Measurements from ENCODE around the gene AHRR. TPM values are rescaled to one million over a fixed set of nuclear protein-coding genes. Genes with fewer than 3 reads are reported as not detected.

AHRR gene
- total RNA-seq, 1 donor from 2014 or later: 6.1 TPM

DNA sequence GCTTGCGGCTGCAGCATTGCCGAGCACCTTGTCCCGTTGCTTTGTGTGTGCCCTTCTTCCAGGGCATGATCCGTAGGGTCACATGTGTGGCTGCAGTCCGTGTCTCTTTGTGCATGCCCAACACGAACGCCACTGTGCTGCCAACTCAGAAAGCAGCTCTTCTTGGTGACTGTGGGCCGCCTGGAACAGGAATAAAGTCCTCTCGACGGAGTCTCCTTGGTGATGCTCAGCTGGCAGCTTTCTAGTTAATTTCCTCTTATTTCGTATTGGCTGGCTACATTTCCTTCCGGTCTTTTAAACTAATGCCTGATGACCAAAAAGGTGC lies 127.2 kb downstream of the AHRR start:
- Mint-ChIP-seq H3K4me3 (no peak overlapping the region), H3K9me3 (peaks cover 16% of the 10 kb centered on the region), H3K4me1 (peaks cover 23% of the 10 kb centered on the region), H3K36me3 (ENCODE audit: low read depth) (peaks cover 84% of the 10 kb centered on the region), H3K27me3 (no peaks in the 10 kb centered on the region), H3K27ac (no peak overlapping the region)
- DNase-seq (no peak), ATAC-seq (ENCODE audit: low read depth) (no peak)
- ChIA-PET CTCF (interaction anchor here (1.5 kb wide), 1 partner anchor 225 kb away, joined by 3 read pairs; no protein-coding TSS in a partner anchor), POLR2A (no interaction called here)
- intact Hi-C loops (cut with micrococcal nuclease): loop anchor here (5.0 kb wide), 2 partner anchors 94 to 224 kb away; no protein-coding TSS in a partner anchor
- TF ChIP-seq, protein P1, sequence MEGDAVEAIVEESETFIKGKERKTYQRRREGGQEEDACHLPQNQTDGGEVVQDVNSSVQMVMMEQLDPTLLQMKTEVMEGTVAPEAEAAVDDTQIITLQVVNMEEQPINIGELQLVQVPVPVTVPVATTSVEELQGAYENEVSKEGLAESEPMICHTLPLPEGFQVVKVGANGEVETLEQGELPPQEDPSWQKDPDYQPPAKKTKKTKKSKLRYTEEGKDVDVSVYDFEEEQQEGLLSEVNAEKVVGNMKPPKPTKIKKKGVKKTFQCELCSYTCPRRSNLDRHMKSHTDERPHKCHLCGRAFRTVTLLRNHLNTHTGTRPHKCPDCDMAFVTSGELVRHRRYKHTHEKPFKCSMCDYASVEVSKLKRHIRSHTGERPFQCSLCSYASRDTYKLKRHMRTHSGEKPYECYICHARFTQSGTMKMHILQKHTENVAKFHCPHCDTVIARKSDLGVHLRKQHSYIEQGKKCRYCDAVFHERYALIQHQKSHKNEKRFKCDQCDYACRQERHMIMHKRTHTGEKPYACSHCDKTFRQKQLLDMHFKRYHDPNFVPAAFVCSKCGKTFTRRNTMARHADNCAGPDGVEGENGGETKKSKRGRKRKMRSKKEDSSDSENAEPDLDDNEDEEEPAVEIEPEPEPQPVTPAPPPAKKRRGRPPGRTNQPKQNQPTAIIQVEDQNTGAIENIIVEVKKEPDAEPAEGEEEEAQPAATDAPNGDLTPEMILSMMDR (IDR thresholded peaks at IDR 0.05): no peak

DNA sequence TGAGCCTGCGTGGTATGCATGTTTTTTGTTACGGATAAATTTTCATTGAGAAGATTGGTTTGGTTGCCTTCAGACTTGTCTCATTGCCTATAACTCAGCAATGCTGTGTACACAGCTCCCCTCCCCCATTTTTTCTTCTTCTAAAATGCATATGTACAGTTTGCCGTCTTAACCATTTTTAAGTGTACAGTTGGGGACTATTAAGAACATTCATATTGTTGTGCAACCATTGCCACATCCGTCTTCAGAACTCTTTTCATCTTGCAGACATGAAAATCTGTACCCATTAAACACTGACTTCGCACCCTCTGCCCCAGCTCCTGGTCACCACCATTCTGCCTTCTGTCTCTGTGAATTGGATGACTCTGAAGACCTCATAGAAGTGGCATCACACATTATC lies 127.6 kb downstream of the AHRR start:
- intact Hi-C loops (cut with micrococcal nuclease): loop anchor here (5.0 kb wide), 2 partner anchors 93 to 223 kb away; no protein-coding TSS in a partner anchor
- H3K27ac Mint-ChIP-seq: no peak overlapping the region
- TF ChIP-seq, protein P1 (IDR thresholded peaks at IDR 0.05): no peak
- CTCF ChIA-PET: interaction anchor here (1.5 kb wide), 1 partner anchor 224 kb away, joined by 3 read pairs; no protein-coding TSS in a partner anchor
- POLR2A ChIA-PET: no interaction called here
- H3K36me3 Mint-ChIP-seq (ENCODE audit: low read depth): peaks cover 88% of the 10 kb centered on the region
- ATAC-seq (ENCODE audit: low read depth) (no peak), DNase-seq (no peak)
- peaks cover 20% of the 10 kb centered on the region for H3K4me1 Mint-ChIP-seq
- H3K9me3 Mint-ChIP-seq: peaks cover 16% of the 10 kb centered on the region
- H3K27me3 Mint-ChIP-seq: no peaks in the 10 kb centered on the region
- no peak overlapping the region for H3K4me3 Mint-ChIP-seq

DNA sequence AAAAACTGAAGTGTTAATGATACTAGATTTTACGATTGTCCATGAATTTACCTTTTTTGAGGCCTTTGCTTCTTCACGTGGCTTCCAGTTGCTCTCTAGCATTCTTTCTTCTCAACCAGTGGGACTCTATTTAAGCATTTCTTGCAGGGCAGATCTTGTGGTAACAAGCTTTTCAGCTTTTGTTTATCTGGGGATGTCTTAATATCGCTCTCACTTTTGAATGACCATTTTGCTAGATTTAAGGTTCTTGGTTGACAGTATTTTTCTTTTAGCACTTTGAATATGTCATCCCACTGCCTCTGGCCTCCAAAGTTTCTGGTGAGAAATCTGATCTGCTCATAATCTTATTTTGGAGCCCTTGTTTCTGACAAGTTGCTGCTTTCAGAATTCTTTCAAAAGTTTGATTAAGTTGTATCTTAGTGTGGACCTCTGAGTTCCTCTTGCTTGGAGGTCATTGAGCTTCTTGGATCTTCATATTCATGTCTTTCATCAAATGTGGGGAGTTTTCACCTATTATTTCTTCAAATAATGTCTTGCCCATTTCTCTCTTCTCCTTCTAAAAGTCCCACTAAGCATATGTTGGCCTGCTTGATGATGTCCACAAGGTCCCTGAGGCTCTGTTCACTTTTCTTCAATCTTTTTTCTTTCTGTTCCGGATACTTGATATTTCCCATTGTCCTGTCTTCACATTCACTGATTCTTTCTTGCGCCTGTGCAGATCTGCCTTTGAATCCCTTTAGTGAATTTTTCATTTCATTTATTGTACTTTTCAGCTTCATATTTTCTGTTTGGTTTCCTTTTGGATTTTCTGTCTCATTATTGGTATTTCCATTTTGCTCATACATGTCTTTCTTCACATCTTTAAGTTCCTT lies 130.3 kb downstream of the AHRR start:
- intact Hi-C loops (cut with micrococcal nuclease): no loop called here
- H3K4me1 Mint-ChIP-seq: peaks cover 2% of the 10 kb centered on the region
- H3K9me3 Mint-ChIP-seq: peaks cover 16% of the 10 kb centered on the region
- TF ChIP-seq, protein P1 (IDR thresholded peaks at IDR 0.05): no peak
- no peaks in the 10 kb centered on the region for H3K27me3 Mint-ChIP-seq
- H3K27ac Mint-ChIP-seq: no peak overlapping the region
- H3K4me3 Mint-ChIP-seq: no peak overlapping the region
- ATAC-seq (ENCODE audit: low read depth): no peak
- ChIA-PET CTCF (no interaction called here), POLR2A (no interaction called here)
- H3K36me3 Mint-ChIP-seq (ENCODE audit: low read depth): peaks cover 96% of the 10 kb centered on the region
- DNase-seq: no peak

DNA sequence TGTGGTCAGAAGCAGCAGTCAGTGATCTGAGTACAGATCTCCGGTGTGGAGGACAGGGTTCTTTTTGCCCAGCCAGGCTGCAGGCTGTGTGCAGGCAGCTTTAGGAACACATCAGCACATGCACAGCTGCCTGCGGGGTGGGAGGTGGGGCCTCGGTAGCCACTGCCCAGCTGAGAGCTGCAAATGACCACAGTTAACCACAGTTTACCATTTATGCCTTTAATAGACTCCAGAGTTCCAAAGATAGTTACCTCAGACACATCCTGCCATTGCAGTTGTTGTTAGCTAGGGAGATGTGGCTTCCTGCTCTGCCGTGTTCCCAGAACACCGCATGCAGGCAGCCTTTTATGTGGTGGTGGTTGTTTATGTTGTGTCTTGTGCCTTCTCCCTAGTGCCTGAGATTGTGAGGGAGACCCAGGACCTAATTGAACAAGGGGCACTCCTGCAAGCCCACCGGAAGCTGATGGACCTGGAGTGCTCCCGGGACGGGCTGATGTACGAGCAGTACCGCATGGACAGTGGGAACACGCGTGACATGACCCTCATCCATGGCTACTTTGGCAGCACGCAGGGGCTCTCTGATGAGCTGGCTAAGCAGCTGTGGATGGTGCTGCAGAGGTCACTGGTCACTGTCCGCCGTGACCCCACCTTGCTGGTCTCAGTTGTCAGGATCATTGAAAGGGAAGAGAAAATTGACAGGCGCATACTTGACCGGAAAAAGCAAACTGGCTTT lies 131.6 kb downstream of the AHRR start:
- Mint-ChIP-seq H3K36me3 (ENCODE audit: low read depth) (peaks cover 95% of the 10 kb centered on the region), H3K27ac (no peak overlapping the region), H3K9me3 (peaks cover 16% of the 10 kb centered on the region), H3K27me3 (no peaks in the 10 kb centered on the region), H3K4me3 (no peak overlapping the region), H3K4me1 (no peaks in the 10 kb centered on the region)
- DNase-seq (peak; percentile 2), ATAC-seq (ENCODE audit: low read depth) (no peak)
- TF ChIP-seq, protein P1 (IDR thresholded peaks at IDR 0.05): no peak
- intact Hi-C loops (cut with micrococcal nuclease): no loop called here
- POLR2A ChIA-PET: interaction anchor here (0.5 kb wide), 1 partner anchor 52 kb away, joined by 3 read pairs; no protein-coding TSS in a partner anchor
- CTCF ChIA-PET: no interaction called here

Measured in activated B cell treated with CpG ODN at 0.5 μM for 24 hours (primary cell).